Measurements from ENCODE around the gene SMIM24. TPM values are rescaled to one million over a fixed set of nuclear protein-coding genes. Genes with fewer than 3 reads are reported as not detected.

Gene SMIM24
- total and polyA plus RNA-seq, 2 experiments from 2014 or later, result 5.0 to 21.5 TPM

GRCh38 chr19:3444695-3445234, 35.6 kb downstream of the SMIM24 start (continued):
- TF ChIP-seq ZNF462 (CRISPR knock-in tag; IDR thresholded peaks at IDR 0.05), result no peak
- no peak for TF ChIP-seq ZNF114 (CRISPR knock-in tag; IDR thresholded peaks at IDR 0.05)
- no peak for TF ChIP-seq REST (IDR thresholded peaks at IDR 0.05; ENCODE audit: unreplicated experiment)
- no peak for TF ChIP-seq NANOG (IDR thresholded peaks at IDR 0.05; ENCODE audit: borderline replicate concordance)
- no peak for TF ChIP-seq EZH2 (IDR thresholded peaks at IDR 0.05; ENCODE audit: low read depth, unreplicated experiment)
- TF ChIP-seq ZNF331 (CRISPR knock-in tag; IDR thresholded peaks at IDR 0.05; ENCODE audit: low read depth), result no peak
- no peak for TF ChIP-seq CREB1 (CRISPR knock-in tag; IDR thresholded peaks at IDR 0.05; ENCODE audit: low read depth)

All from GM23338 (cell line).